ENCODE measurements around the gene PLCB1.

Gene PLCB1

DNA sequence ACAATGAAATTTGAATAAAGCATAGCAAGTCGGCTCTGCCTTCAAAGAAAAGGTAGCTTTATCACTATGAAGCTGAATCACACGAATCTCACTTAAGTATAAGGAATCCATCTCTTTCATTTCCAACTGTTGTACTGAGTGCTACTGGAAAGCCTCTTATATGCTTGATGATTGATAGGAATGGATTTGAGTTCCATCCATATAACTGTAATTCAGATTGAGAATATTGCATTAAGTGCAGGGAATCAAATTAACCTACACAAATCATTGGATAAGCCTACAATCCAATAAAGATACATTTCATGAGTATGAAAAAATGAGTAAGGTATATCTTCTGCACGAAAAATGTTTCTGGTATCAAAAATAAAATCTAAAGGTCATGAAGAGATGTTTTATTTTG lies 492.0 kb downstream of the PLCB1 start:
- no peaks in the 10 kb centered on the region for H3K27me3 ChIP-seq
- no peak overlapping the region for H3K4me3 ChIP-seq (ENCODE audit: low read depth in 1 of 2, low read length in 1 of 2)
- no peaks in the 10 kb centered on the region for H3K4me1 ChIP-seq (ENCODE audit: control insufficient read depth in 1 of 2, insufficient read depth in 1 of 2, low read depth in 1 of 2, low read length in 1 of 2)
- H3K36me3 ChIP-seq = no peaks in the 10 kb centered on the region
- TF ChIP-seq, protein P1, sequence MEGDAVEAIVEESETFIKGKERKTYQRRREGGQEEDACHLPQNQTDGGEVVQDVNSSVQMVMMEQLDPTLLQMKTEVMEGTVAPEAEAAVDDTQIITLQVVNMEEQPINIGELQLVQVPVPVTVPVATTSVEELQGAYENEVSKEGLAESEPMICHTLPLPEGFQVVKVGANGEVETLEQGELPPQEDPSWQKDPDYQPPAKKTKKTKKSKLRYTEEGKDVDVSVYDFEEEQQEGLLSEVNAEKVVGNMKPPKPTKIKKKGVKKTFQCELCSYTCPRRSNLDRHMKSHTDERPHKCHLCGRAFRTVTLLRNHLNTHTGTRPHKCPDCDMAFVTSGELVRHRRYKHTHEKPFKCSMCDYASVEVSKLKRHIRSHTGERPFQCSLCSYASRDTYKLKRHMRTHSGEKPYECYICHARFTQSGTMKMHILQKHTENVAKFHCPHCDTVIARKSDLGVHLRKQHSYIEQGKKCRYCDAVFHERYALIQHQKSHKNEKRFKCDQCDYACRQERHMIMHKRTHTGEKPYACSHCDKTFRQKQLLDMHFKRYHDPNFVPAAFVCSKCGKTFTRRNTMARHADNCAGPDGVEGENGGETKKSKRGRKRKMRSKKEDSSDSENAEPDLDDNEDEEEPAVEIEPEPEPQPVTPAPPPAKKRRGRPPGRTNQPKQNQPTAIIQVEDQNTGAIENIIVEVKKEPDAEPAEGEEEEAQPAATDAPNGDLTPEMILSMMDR (IDR thresholded peaks at IDR 0.05) = no peak
- H3K27ac ChIP-seq = no peak overlapping the region
- no peaks in the 10 kb centered on the region for H3K9me3 ChIP-seq

DNA sequence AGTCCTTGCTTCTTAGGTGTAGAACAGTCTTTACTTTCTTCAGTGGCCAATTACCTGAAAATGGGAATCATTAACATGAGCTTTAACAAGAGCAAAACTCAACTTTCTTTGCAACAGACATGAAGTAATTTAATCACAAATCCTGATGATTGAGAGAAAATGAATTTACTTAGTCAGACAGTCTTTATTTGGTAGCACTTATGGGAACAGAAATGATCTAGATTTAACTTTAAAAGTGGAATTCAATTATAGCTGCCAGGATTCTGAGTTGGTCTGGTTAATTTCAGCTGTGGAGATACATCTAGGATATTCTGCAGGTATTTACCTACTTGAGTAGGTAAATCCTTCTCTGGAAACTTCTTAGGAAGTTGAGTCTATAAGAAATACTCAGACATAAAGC lies 492.6 kb downstream of the PLCB1 start:
- no peaks in the 10 kb centered on the region for H3K4me1 ChIP-seq (ENCODE audit: control insufficient read depth in 1 of 2, insufficient read depth in 1 of 2, low read depth in 1 of 2, low read length in 1 of 2)
- no peaks in the 10 kb centered on the region for H3K27me3 ChIP-seq
- H3K4me3 ChIP-seq (ENCODE audit: low read depth in 1 of 2, low read length in 1 of 2) = no peak overlapping the region
- H3K27ac ChIP-seq = no peak overlapping the region
- no peaks in the 10 kb centered on the region for H3K9me3 ChIP-seq
- no peaks in the 10 kb centered on the region for H3K36me3 ChIP-seq
- TF ChIP-seq, protein P1 (IDR thresholded peaks at IDR 0.05) = no peak

DNA sequence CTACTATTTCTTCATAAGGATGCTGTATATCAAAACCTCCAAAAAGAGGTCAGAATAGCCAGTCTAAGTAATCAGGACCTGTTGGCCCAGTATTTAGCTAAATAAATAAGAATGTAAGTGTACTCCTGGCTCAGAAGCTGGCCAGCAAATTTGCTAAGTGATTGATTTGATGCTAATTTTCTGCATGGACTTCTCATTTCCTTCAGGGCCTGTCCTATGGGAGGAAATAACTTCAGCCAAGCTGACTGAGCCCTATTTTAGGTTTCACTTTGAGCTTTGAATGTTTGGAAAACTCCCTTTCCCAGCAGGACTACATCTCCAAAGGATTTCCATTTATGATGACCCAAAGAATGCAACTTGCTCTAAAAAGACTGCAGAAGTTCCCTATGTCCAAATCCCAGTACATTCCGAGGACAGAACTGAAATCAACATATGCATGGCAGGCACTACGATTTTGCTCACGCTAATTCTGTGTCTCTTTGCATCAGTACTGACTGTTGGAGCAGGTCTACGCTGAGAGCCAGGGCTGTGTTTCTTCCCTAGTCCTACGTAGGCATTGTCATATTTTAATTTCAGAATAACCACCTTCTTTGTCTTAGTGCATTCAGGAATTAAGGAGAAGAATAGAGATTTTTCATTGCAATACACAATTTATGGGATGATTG lies 495.4 kb downstream of the PLCB1 start:
- Histone ChIP-seq H3K36me3 (no peaks in the 10 kb centered on the region), H3K4me3 (ENCODE audit: low read depth in 1 of 2, low read length in 1 of 2) (no peak overlapping the region), H3K9me3 (no peaks in the 10 kb centered on the region), H3K4me1 (ENCODE audit: control insufficient read depth in 1 of 2, insufficient read depth in 1 of 2, low read depth in 1 of 2, low read length in 1 of 2) (no peaks in the 10 kb centered on the region), H3K27me3 (no peaks in the 10 kb centered on the region), H3K27ac (no peak overlapping the region)
- TF ChIP-seq, protein P1 (IDR thresholded peaks at IDR 0.05) = no peak

DNA sequence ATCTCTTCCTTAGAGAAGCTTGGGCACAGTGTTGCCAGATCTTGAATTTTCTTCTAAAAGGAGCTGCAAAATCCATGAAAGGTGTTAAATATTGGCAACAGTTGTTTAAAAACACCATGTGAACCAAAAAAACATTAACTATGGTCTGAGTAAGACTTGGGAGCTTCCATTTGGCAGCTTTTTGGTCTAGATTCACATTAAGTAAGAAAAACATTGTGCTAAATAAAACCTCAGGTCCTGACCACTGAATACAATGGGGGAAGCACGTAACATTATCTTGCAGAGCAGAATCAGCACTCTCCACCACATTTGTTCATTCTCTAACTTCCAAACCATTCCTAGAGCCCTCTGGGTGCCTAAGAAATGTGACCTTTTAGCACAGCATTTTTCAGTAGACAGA lies 499.2 kb downstream of the PLCB1 start:
- Histone ChIP-seq H3K27ac (no peak overlapping the region), H3K4me1 (ENCODE audit: control insufficient read depth in 1 of 2, insufficient read depth in 1 of 2, low read depth in 1 of 2, low read length in 1 of 2) (no peaks in the 10 kb centered on the region), H3K27me3 (no peaks in the 10 kb centered on the region), H3K36me3 (no peaks in the 10 kb centered on the region), H3K9me3 (no peaks in the 10 kb centered on the region), H3K4me3 (ENCODE audit: low read depth in 1 of 2, low read length in 1 of 2) (no peak overlapping the region)
- TF ChIP-seq, protein P1 (IDR thresholded peaks at IDR 0.05) = no peak

- TF ChIP-seq, protein P1 (IDR thresholded peaks at IDR 0.05) = no peak
- Histone ChIP-seq H3K27me3 (no peaks in the 10 kb centered on the region), H3K4me1 (ENCODE audit: control insufficient read depth in 1 of 2, insufficient read depth in 1 of 2, low read depth in 1 of 2, low read length in 1 of 2) (no peaks in the 10 kb centered on the region), H3K36me3 (no peaks in the 10 kb centered on the region), H3K9me3 (no peaks in the 10 kb centered on the region), H3K27ac (no peak overlapping the region), H3K4me3 (ENCODE audit: low read depth in 1 of 2, low read length in 1 of 2) (no peak overlapping the region)
These were observed 501.3 kb downstream of the PLCB1 start for GRCh38 chr20:8633366-8633765.

Measured in neutrophil (primary cell).